HepG2 (cell line): ENCODE measurements around the gene DYNC1I2. TPM values are rescaled to one million over a fixed set of nuclear protein-coding genes. Genes with fewer than 3 reads are reported as not detected.
"Not testable (repeated sequence)": the region's sequence is repeated elsewhere in the genome, so short reads cannot be mapped to it uniquely, and the experiment has no call there.

Experiments
- ATAC-seq: fragments of 200-7000 bp; cut with Tn5 transposase; 3 replicates; pipeline ENCODE4 v1.9.1; 2020; ENCODE audit warnings: mild to moderate bottlenecking, moderate library complexity
- BruUV-seq: library from RNA; stranded (reverse); fragments of 400-500 nt; replicated peaks from 2 replicates; lab custom pipeline; 2021; lab: Mats Ljungman, UMichigan
- CTCF ChIA-PET: fragments of 300-600 bp; formaldehyde crosslinking; extraction: SDS; loops from one replicate; lab custom pipeline; 2021; ENCODE audit warnings: low total read pairs, inconsistent platforms, low intra/inter-chr PET ratio; lab: Yijun Ruan, JAX
- POLR2A ChIA-PET: fragments of 350-600 bp; sonication (Branson Sonifier 250); formaldehyde crosslinking; loops from one replicate; lab custom pipeline; 2020; ENCODE audit warnings: antibody characterized with exemption, inconsistent platforms; lab: Yijun Ruan, JAX
- DNase-seq: peaks from one replicate; pipeline ENCODE4 v3.0.0-alpha.2; 2015; ENCODE audit warnings: low spot score
- FAIRE-seq: peaks from 3 replicates; lab custom pipeline; 2011; peaks lifted over from hg19 to GRCh38; lab: Jason Lieb, UNC
- H2AFZ ChIP-seq: one replicate; pipeline ENCODE4 v1.6.1; 2011; ENCODE audit warnings: low read length, inconsistent platforms
- H3K27ac ChIP-seq: fragments of 300-600 bp; 3 replicates; pipeline ENCODE4 v1.8.0; 2011; ENCODE audit warnings: mixed run types, mild to moderate bottlenecking, mixed read lengths, low read length, inconsistent platforms; ENCODE audit not compliant: insufficient read depth; ENCODE audit errors: extremely low read length
- H3K27me3 ChIP-seq, 2 experiments: fragments of 200-600 bp in 1 of 2; 2 replicates in 1 of 2; 3 replicates in 1 of 2; pipeline versions ENCODE4 v1.6.0 to v1.8.0; 2011; ENCODE audit warnings: low read length in 2 of 2, mild to moderate bottlenecking in 2 of 2, moderate library complexity in 2 of 2, inconsistent platforms in 1 of 2; ENCODE audit not compliant: insufficient read depth in 2 of 2, control insufficient read depth in 1 of 2
- H3K36me3 ChIP-seq, 2 experiments: fragments of 200-600 bp in 1 of 2; replicated peaks in 1 of 2; 2 replicates in 1 of 2; 3 replicates in 1 of 2; pipeline versions ENCODE4 v1.5.1 to v1.8.0; 2011; ENCODE audit warnings: low read length in 2 of 2, inconsistent platforms in 1 of 2; ENCODE audit not compliant: insufficient read depth in 2 of 2, control insufficient read depth in 1 of 2
- H3K4me1 ChIP-seq: 2 replicates; pipeline ENCODE4 v1.5.1; 2012; ENCODE audit warnings: low read length, inconsistent platforms; ENCODE audit not compliant: insufficient read depth
- H3K4me2 ChIP-seq: 2 replicates; pipeline ENCODE4 v1.6.0; 2011; ENCODE audit warnings: low read depth, low read length, inconsistent platforms
- H3K4me3 ChIP-seq, 3 experiments: fragments of 200-600 bp in 1 of 3; sonication (generic), shearing (Covaris generic) in 1 of 3; replicated peaks in 1 of 3; 2 replicates each; pipeline ENCODE4 v1.5.1; 2011 to 2016; ENCODE audit warnings: low read length in 3 of 3, inconsistent platforms in 2 of 3, low read depth in 2 of 3, mild to moderate bottlenecking in 2 of 3, control low read depth in 1 of 3, mixed read lengths in 1 of 3; ENCODE audit not compliant: insufficient read depth in 1 of 3
- H3K79me2 ChIP-seq: one replicate; pipeline ENCODE4 v1.6.1; 2011; ENCODE audit warnings: low read length, inconsistent platforms; ENCODE audit not compliant: insufficient read depth
- H3K9ac ChIP-seq: 2 replicates; pipeline ENCODE4 v1.6.0; 2011; ENCODE audit warnings: mild to moderate bottlenecking, low read depth, low read length, inconsistent platforms; ENCODE audit not compliant: insufficient read depth
- H3K9me3 ChIP-seq: 2 replicates; pipeline ENCODE4 v1.5.1; 2012; ENCODE audit warnings: mild to moderate bottlenecking, low read length
- H4K20me1 ChIP-seq: 2 replicates; pipeline ENCODE4 v1.6.0; 2011; ENCODE audit warnings: inconsistent platforms, mild to moderate bottlenecking, low read length, moderate library complexity; ENCODE audit not compliant: insufficient read depth
- ARID5B ChIP-seq: IDR thresholded peaks from 2 replicates; pipeline ENCODE4 v1.4.0; 2020; ENCODE audit warnings: mild to moderate bottlenecking, missing genetic modification reagents
- CREM ChIP-seq, 2 experiments: sonication (generic) in 1 of 2; formaldehyde crosslinking in 1 of 2; IDR thresholded peaks; 2 replicates each; pipeline versions ENCODE4 v1.4.0 to v1.6.1; 2016 to 2020; ENCODE audit warnings: antibody characterized with exemption in 1 of 2, mild to moderate bottlenecking in 1 of 2, missing genetic modification reagents in 1 of 2
- EP300 ChIP-seq, 3 experiments: sonication (generic) in 1 of 3; formaldehyde crosslinking in 1 of 3; IDR thresholded peaks; 2 replicates each; pipeline versions ENCODE4 v1.5.1 to v1.6.1; 2011 to 2020; ENCODE audit warnings: low read depth in 2 of 3, low read length in 2 of 3, borderline replicate concordance in 1 of 3, improper control_type of control experiment in 1 of 3, mild to moderate bottlenecking in 1 of 3, missing genetic modification reagents in 1 of 3, moderate library complexity in 1 of 3
- FOXJ3 ChIP-seq: sonication (generic); formaldehyde crosslinking; IDR thresholded peaks from 2 replicates; pipeline ENCODE4 v1.4.0; 2020; ENCODE audit warnings: missing genetic modification reagents, mild to moderate bottlenecking, borderline replicate concordance
- GFI1 ChIP-seq: sonication (generic); formaldehyde crosslinking; IDR thresholded peaks from 2 replicates; pipeline ENCODE4 v1.5.0; 2020; ENCODE audit warnings: missing genetic modification reagents, mild to moderate bottlenecking, borderline replicate concordance
- TCF7 ChIP-seq: sonication (generic); IDR thresholded peaks from 2 replicates; pipeline ENCODE4 v1.6.1; 2016; ENCODE audit warnings: antibody characterized with exemption, low read depth
- WGBS: methylation state at CpG from one replicate; pipeline ENCODE4 v1.1.6; 2017; ENCODE audit warnings: low lambda C conversion rate; 5-methylcytosine and 5-hydroxymethylcytosine counted together
- in situ Hi-C: cut with HindIII; loops from 2 replicates; pipeline ENCODE4 v1.10.0; 2017; ENCODE audit warnings: low pct_unique_long_range_greater_than_20kb; ENCODE audit not compliant: extremely low pct_ligation_motif_present
- intact Hi-C: fragments of 100-400 bp; cut with micrococcal nuclease; formaldehyde crosslinking; loops from one replicate; pipeline ENCODE4 v1.10.0; 2022; ENCODE audit not compliant: unreplicated experiment
- polyA plus RNA-seq, 8 experiments: library from polyadenylated mRNA; depleted of rRNA in 3 of 8; stranded (reverse) in 7 of 8; unstranded in 1 of 8; fragments of >200 nt; fragmentation: Illumina TruSeq in 4 of 8; extraction: Trizol in 4 of 8; gene quantifications; 2 replicates each; pipeline versions ENCODE4 v1.2.1 to v1.2.3, GENCODE V29; 2011 to 2016; ENCODE audit warnings: low read depth in 4 of 8, missing spikeins in 1 of 8, mixed read lengths in 1 of 8; ENCODE audit not compliant: insufficient read depth in 1 of 8
- total RNA-seq, 5 experiments: library from RNA; depleted of rRNA; stranded (reverse); fragments of >200 nt; fragmentation: Illumina TruSeq; extraction: Trizol; gene quantifications; 2 replicates each; pipeline ENCODE4 v1.2.3, GENCODE V29; 2016; ENCODE audit warnings: low read depth in 1 of 5
- TF ChIP-seq, protein P1 (sequence below): sonication (generic); formaldehyde crosslinking; conservative IDR thresholded peaks from 2 replicates; pipeline ENCODE4 v1.4.0; 2020; ENCODE audit warnings: mild to moderate bottlenecking, missing genetic modification reagents, moderate library complexity

The DYNC1I2 gene
- total and polyA plus RNA-seq, 2 of the 13 experiments (the other 11 are each of a cell fraction or from before 2014, with no cell fraction given), result 84.0 to 99.8 TPM

- TF ChIP-seq FOXJ3 (CRISPR knock-in tag) (peak; percentile 65; the same call in 1 of the 2 replicates), ARID5B (peak; percentile 73), CREM (IDR thresholded peaks at IDR 0.05) (peak; percentile 36; the same call in 1 of the 2 replicates), GFI1 (0 out of 2 replicates have a peak, but pooled peaks have one; percentile 23), TCF7 (peak; percentile 59; the same call in 1 of the 2 replicates), EP300 (IDR thresholded peaks at IDR 0.05; ENCODE audit: low read depth in 2 of 2, low read length in 2 of 2) (peak in 1 of 2 experiments; percentile 25; a peak in 1 of 4 replicates)
- TF ChIP-seq CREM (CRISPR knock-in tag; IDR thresholded peaks at IDR 0.05); EP300 (CRISPR knock-in tag; IDR thresholded peaks at IDR 0.05; ENCODE audit: borderline replicate concordance): not testable (repeated sequence)
- TF ChIP-seq, protein P1, sequence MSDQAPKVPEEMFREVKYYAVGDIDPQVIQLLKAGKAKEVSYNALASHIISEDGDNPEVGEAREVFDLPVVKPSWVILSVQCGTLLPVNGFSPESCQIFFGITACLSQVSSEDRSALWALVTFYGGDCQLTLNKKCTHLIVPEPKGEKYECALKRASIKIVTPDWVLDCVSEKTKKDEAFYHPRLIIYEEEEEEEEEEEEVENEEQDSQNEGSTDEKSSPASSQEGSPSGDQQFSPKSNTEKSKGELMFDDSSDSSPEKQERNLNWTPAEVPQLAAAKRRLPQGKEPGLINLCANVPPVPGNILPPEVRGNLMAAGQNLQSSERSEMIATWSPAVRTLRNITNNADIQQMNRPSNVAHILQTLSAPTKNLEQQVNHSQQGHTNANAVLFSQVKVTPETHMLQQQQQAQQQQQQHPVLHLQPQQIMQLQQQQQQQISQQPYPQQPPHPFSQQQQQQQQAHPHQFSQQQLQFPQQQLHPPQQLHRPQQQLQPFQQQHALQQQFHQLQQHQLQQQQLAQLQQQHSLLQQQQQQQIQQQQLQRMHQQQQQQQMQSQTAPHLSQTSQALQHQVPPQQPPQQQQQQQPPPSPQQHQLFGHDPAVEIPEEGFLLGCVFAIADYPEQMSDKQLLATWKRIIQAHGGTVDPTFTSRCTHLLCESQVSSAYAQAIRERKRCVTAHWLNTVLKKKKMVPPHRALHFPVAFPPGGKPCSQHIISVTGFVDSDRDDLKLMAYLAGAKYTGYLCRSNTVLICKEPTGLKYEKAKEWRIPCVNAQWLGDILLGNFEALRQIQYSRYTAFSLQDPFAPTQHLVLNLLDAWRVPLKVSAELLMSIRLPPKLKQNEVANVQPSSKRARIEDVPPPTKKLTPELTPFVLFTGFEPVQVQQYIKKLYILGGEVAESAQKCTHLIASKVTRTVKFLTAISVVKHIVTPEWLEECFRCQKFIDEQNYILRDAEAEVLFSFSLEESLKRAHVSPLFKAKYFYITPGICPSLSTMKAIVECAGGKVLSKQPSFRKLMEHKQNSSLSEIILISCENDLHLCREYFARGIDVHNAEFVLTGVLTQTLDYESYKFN (CRISPR knock-in tag), result peak; percentile 36; the same call in 1 of the 2 replicates
These were observed 71.5 kb downstream of the DYNC1I2 start (continued) for GRCh38 chr2:171758762-171759161.

GRCh38 chr2:171761176-171761575 lies 73.9 kb downstream of the DYNC1I2 start:
- POLR2A ChIA-PET, intact Hi-C loops, in situ Hi-C loops, BruUV-seq, H4K20me1 ChIP-seq, H3K27me3 ChIP-seq, H3K9me3 ChIP-seq, H3K4me2 ChIP-seq, FAIRE-seq, DNase-seq, ATAC-seq, H3K9ac ChIP-seq, H3K36me3 ChIP-seq, H3K4me3 ChIP-seq, H2AFZ ChIP-seq, H3K27ac ChIP-seq, H3K79me2 ChIP-seq, CTCF ChIA-PET: not testable (repeated sequence)
- WGBS, result 97% methylated on average over 4 of the region's 4 CpGs
- H3K4me1 ChIP-seq, result peaks cover 36% of the 10 kb centered on the region
